Measurements from ENCODE around the gene ARHGEF11.

ARHGEF11 gene

GRCh38 chr1:156998840-156999500, 46.6 kb downstream of the ARHGEF11 start:
- DNase-seq, result no peak

- no peak for DNase-seq
Observed at GRCh38 chr1:156998301-156998700, 47.2 kb downstream of the ARHGEF11 start.

- DNase-seq, result no peak
Observed at GRCh38 chr1:156995412-156995811, 50.1 kb downstream of the ARHGEF11 start.

- no peak for DNase-seq
Observed at GRCh38 chr1:156994277-156994676, 51.3 kb downstream of the ARHGEF11 start.

- DNase-seq, result no peak
Observed at GRCh38 chr1:156993426-156994147, 52.0 kb downstream of the ARHGEF11 start.

GRCh38 chr1:156992215-156992614, 53.3 kb downstream of the ARHGEF11 start:
- DNase-seq, result no peak

- no peak for DNase-seq
Observed at GRCh38 chr1:156987715-156988114, 57.8 kb downstream of the ARHGEF11 start.

GRCh38 chr1:156980551-156980950, 65.0 kb downstream of the ARHGEF11 start:
- no peak for DNase-seq

- no peak for DNase-seq
Observed at GRCh38 chr1:156975084-156975483, 70.5 kb downstream of the ARHGEF11 start.

- no peak for DNase-seq
Observed at GRCh38 chr1:156973417-156973816, 72.1 kb downstream of the ARHGEF11 start.

- DNase-seq, result peak in 1 of 2 donors; percentile 28
Observed at GRCh38 chr1:156970017-156970416, 75.5 kb downstream of the ARHGEF11 start.

GRCh38 chr1:156969496-156969895, 76.0 kb downstream of the ARHGEF11 start:
- no peak for DNase-seq

- no peak for DNase-seq
Observed at GRCh38 chr1:156964441-156964840, 81.1 kb downstream of the ARHGEF11 start.

GRCh38 chr1:156963621-156964020, 81.9 kb downstream of the ARHGEF11 start:
- DNase-seq, result peak; percentile 51

- peak; percentile 17 to 44 for DNase-seq
Observed at GRCh38 chr1:156961709-156962108, 83.8 kb downstream of the ARHGEF11 start.

- no peak for DNase-seq
Observed at GRCh38 chr1:156959925-156960324, 85.6 kb downstream of the ARHGEF11 start.

GRCh38 chr1:156959414-156959813, 86.1 kb downstream of the ARHGEF11 start:
- DNase-seq, result no peak

GRCh38 chr1:156958247-156958714, 87.3 kb downstream of the ARHGEF11 start:
- no peak for DNase-seq

GRCh38 chr1:156957634-156958033, 87.9 kb downstream of the ARHGEF11 start:
- no peak for DNase-seq

- no peak for DNase-seq
Observed at GRCh38 chr1:156956333-156956732, 89.2 kb downstream of the ARHGEF11 start.

GRCh38 chr1:156953571-156953970, 92.0 kb downstream of the ARHGEF11 start:
- no peak for DNase-seq

GRCh38 chr1:156951371-156951770, 94.2 kb downstream of the ARHGEF11 start:
- DNase-seq, result no peak

- no peak for DNase-seq
Observed at GRCh38 chr1:156949127-156949526, 96.4 kb downstream of the ARHGEF11 start.

GRCh38 chr1:156948708-156949107, 96.8 kb downstream of the ARHGEF11 start:
- DNase-seq, result no peak
